Loucy (cell line): Measurements from ENCODE around the gene DDR2.
A peak's percentile ranks its signal among the peaks of the same experiment; 100 is the strongest.

Experiments used
- H2AFZ ChIP-seq: fragments of 200-600 bp; sonication (generic); 2 replicates; pipeline ENCODE4 v1.6.0; 2016; ENCODE audit warnings: antibody characterized with exemption, mild to moderate bottlenecking, low read length, moderate library complexity
- H3F3A ChIP-seq: fragments of 200-600 bp; 2 replicates; pipeline ENCODE4 v1.6.0; 2016; ENCODE audit warnings: antibody characterized with exemption, low read depth, mild to moderate bottlenecking
- H3K27me3 ChIP-seq: fragments of 200-600 bp; sonication (generic); 2 replicates; pipeline ENCODE4 v1.6.1; 2014; ENCODE audit warnings: low read length, mild to moderate bottlenecking; ENCODE audit not compliant: insufficient read depth, poor library complexity, severe bottlenecking
- H3K36me3 ChIP-seq: fragments of 200-600 bp; sonication (generic); 2 replicates; pipeline ENCODE4 v1.6.1; 2016; ENCODE audit warnings: low read length; ENCODE audit not compliant: insufficient read depth
- H3K4me1 ChIP-seq: fragments of 200-600 bp; sonication (generic); 2 replicates; pipeline ENCODE4 v1.5.1; 2014; ENCODE audit warnings: low read length, mild to moderate bottlenecking; ENCODE audit not compliant: insufficient read depth, poor library complexity, severe bottlenecking
- H3K4me2 ChIP-seq: fragments of 200-600 bp; sonication (generic); 2 replicates; pipeline ENCODE4 v1.6.0; 2014; ENCODE audit warnings: antibody characterized with exemption, low read length, low read depth, mild to moderate bottlenecking; ENCODE audit not compliant: poor library complexity, severe bottlenecking
- H3K4me3 ChIP-seq: fragments of 200-600 bp; sonication (generic); 2 replicates; pipeline ENCODE4 v1.5.1; 2014; ENCODE audit warnings: low read length, mild to moderate bottlenecking, mixed read lengths; ENCODE audit not compliant: poor library complexity, severe bottlenecking
- H3K79me2 ChIP-seq: fragments of 200-600 bp; sonication (generic); 2 replicates; pipeline ENCODE4 v1.6.1; 2014; ENCODE audit warnings: low read length; ENCODE audit not compliant: insufficient read depth
- H3K9ac ChIP-seq: fragments of 200-600 bp; sonication (generic); 2 replicates; pipeline ENCODE4 v1.6.0; 2014; ENCODE audit warnings: mild to moderate bottlenecking, low read depth, low read length, moderate library complexity; ENCODE audit not compliant: poor library complexity, severe bottlenecking
- H3K9me2 ChIP-seq: fragments of 200-600 bp; sonication (generic); replicated peaks from 2 replicates; pipeline ENCODE4 v1.6.1; 2016; ENCODE audit warnings: low read depth, low read length, mixed read lengths
- H3K9me3 ChIP-seq: fragments of 200-600 bp; sonication (generic); 2 replicates; pipeline ENCODE4 v1.6.1; 2014; ENCODE audit warnings: mild to moderate bottlenecking, antibody characterized with exemption, low read length, low read depth; ENCODE audit not compliant: insufficient read depth
- H4K20me1 ChIP-seq: fragments of 200-600 bp; sonication (generic); 2 replicates; pipeline ENCODE4 v1.6.0; 2014; ENCODE audit warnings: antibody characterized with exemption, low read length, mild to moderate bottlenecking; ENCODE audit not compliant: insufficient read depth, poor library complexity, severe bottlenecking
- EZH2phosphoT487 ChIP-seq: fragments of 200-600 bp; IDR thresholded peaks from 2 replicates; pipeline ENCODE4 v1.6.1; 2018; ENCODE audit warnings: antibody characterized with exemption, mild to moderate bottlenecking, moderate library complexity, borderline replicate concordance
- TF ChIP-seq, protein P1 (sequence below): fragments of 200-600 bp; sonication (generic); conservative IDR thresholded peaks from 2 replicates; pipeline ENCODE4 v1.5.1; 2014; ENCODE audit warnings: mild to moderate bottlenecking, antibody characterized with exemption, low read length

The DDR2 gene

DNA sequence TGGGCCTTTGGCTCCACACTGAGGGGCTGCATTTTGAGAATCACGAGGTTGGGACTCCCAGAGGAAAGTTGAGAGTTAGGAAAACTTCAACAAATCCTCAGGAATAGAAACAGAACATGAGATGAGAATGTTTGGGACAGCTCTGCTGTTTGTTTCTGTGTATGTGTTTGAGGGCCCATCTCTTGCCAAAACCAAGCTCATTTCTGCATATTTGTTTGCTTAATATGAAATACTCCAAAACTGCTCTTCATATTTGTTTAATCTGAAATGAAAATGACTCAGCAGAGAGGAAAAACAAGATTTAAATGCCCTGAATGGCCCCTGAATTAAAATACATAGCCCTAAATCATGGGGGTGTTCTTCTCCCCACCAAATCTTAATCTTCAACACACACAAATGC, 78.1 kb downstream of the DDR2 start:
- H3K4me3 ChIP-seq, result no peak overlapping the region
- no peak overlapping the region for H3K4me2 ChIP-seq
- H3K9ac ChIP-seq, result no peak overlapping the region
- H3K79me2 ChIP-seq, result no peaks in the 10 kb centered on the region
- no peaks in the 10 kb centered on the region for H3K4me1 ChIP-seq
- no peaks in the 10 kb centered on the region for H4K20me1 ChIP-seq
- no peaks in the 10 kb centered on the region for H3K9me3 ChIP-seq
- TF ChIP-seq, protein P1, sequence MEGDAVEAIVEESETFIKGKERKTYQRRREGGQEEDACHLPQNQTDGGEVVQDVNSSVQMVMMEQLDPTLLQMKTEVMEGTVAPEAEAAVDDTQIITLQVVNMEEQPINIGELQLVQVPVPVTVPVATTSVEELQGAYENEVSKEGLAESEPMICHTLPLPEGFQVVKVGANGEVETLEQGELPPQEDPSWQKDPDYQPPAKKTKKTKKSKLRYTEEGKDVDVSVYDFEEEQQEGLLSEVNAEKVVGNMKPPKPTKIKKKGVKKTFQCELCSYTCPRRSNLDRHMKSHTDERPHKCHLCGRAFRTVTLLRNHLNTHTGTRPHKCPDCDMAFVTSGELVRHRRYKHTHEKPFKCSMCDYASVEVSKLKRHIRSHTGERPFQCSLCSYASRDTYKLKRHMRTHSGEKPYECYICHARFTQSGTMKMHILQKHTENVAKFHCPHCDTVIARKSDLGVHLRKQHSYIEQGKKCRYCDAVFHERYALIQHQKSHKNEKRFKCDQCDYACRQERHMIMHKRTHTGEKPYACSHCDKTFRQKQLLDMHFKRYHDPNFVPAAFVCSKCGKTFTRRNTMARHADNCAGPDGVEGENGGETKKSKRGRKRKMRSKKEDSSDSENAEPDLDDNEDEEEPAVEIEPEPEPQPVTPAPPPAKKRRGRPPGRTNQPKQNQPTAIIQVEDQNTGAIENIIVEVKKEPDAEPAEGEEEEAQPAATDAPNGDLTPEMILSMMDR, result no peak
- no peak for TF ChIP-seq EZH2phosphoT487
- no peaks in the 10 kb centered on the region for H3K36me3 ChIP-seq
- no peaks in the 10 kb centered on the region for H3F3A ChIP-seq
- no peaks in the 10 kb centered on the region for H3K9me2 ChIP-seq
- no peak overlapping the region for H2AFZ ChIP-seq
- H3K27me3 ChIP-seq, result no peaks in the 10 kb centered on the region

DNA sequence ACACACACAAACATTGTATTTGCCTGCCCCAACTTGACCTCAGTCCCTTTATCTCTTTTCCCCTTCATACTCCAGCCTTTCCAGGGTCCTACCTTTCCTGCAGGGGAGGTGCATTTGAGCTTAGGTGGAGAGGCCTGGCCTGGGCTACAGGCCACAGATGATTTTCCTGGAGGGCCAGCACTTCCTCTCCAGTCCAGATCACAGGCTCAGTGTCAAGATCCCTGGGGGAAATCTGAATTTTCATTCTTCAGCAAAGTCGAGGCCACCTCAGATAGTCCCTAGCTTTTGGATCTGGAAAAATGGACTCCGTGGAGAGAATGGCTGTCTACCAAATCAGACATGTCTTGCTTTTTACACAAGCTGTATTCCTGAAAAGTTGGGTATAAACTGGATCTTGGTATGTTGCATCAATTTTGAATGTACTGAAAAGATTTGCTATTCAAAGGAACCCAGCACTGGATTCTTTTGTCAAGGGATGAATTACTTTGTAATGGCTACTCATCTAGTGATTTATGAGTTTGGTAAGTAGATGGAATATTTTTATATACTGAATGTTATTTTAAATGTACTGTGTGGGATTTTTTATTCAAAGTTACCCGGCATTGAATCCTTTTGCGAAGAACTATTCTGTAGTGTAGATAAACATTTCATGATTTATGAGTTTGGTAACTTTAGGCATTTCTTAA, 78.7 kb downstream of the DDR2 start:
- H3K9ac ChIP-seq, result no peak overlapping the region
- H3K79me2 ChIP-seq, result no peaks in the 10 kb centered on the region
- H3K36me3 ChIP-seq, result no peaks in the 10 kb centered on the region
- no peaks in the 10 kb centered on the region for H3F3A ChIP-seq
- no peak for TF ChIP-seq EZH2phosphoT487
- TF ChIP-seq, protein P1, result no peak
- H3K27me3 ChIP-seq, result no peaks in the 10 kb centered on the region
- no peaks in the 10 kb centered on the region for H3K9me3 ChIP-seq
- no peak overlapping the region for H3K4me3 ChIP-seq
- no peaks in the 10 kb centered on the region for H3K9me2 ChIP-seq
- H2AFZ ChIP-seq, result no peak overlapping the region
- H3K4me1 ChIP-seq, result no peaks in the 10 kb centered on the region
- no peaks in the 10 kb centered on the region for H4K20me1 ChIP-seq
- no peak overlapping the region for H3K4me2 ChIP-seq

DNA sequence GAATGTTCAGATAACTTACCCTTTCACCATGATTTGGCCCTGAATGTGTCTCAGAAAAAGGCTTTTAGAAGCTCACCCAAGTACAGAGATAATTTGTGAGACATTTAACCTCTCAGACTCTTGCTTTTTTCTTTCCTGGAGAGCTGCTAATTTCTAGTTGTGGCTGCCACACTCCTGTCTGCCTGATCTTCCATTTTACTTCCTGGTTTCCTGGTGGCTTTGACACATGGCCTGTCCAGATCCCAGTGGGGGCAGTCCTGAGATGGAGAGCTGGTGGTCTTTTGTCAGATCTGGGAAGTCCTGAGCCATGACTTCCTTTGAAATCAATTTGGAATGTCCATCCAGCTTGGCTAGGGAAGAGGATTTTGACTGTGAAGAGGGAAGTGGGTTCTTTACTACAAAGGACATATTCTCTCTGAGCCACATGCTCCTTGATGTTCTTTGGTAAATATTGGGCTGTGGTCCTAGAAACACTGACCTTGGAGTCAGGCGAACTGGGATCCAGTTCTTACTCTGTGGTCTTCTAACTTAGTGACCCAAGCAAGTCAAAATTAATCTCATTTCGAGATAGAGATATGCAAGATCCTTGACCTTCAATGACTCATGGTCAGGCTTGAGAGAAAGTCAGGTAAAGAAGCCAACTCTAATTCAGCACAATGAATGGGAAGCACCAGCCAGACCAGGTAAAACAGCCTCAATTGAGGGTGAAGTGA, 80.2 kb downstream of the DDR2 start:
- Histone ChIP-seq H3K9me2 (no peaks in the 10 kb centered on the region), H4K20me1 (no peaks in the 10 kb centered on the region), H2AFZ (peak overlapping the region; percentile 63; the same call in 1 of the 2 replicates), H3K9me3 (no peaks in the 10 kb centered on the region), H3K27me3 (no peaks in the 10 kb centered on the region), H3F3A (no peaks in the 10 kb centered on the region), H3K9ac (no peak overlapping the region), H3K79me2 (no peaks in the 10 kb centered on the region), H3K36me3 (no peaks in the 10 kb centered on the region), H3K4me2 (no peak overlapping the region), H3K4me3 (no peak overlapping the region), H3K4me1 (no peaks in the 10 kb centered on the region)
- no peak for TF ChIP-seq EZH2phosphoT487
- TF ChIP-seq, protein P1, result no peak
